Fibroblast of pulmonary artery (primary cell): ENCODE data around the gene CAPN9.

Experiments used
- DNase-seq: peaks from one replicate; pipeline ENCODE4 v3.0.0-alpha.2; 2010; ENCODE audit warnings: low read depth
- H3K4me3 ChIP-seq: replicated peaks from 2 replicates; pipeline ENCODE4 v1.5.1; 2011; ENCODE audit warnings: low read depth, mild to moderate bottlenecking, control low read depth, low read length, moderate library complexity
- CTCF ChIP-seq: IDR thresholded peaks from 2 replicates; pipeline ENCODE4 v1.5.1; 2011; ENCODE audit warnings: mild to moderate bottlenecking, control low read depth, low read length, inconsistent platforms; ENCODE audit errors: missing control alignments

Gene CAPN9

GRCh38 chr1:230824919-230825721 lies 77.9 kb downstream of the CAPN9 start:
- peak; percentile 70 for DNase-seq
- H3K4me3 ChIP-seq = no peak overlapping the region

GRCh38 chr1:230825761-230826160 lies 78.6 kb downstream of the CAPN9 start:
- H3K4me3 ChIP-seq = no peak overlapping the region
- no peak for TF ChIP-seq CTCF

More at GRCh38 chr1:230824919-230825721, 77.9 kb downstream of the CAPN9 start:
- TF ChIP-seq CTCF = no peak

GRCh38 chr1:230826166-230826875 lies 79.1 kb downstream of the CAPN9 start:
- no peak for TF ChIP-seq CTCF
- no peak overlapping the region for H3K4me3 ChIP-seq
- peak; percentile 10 for DNase-seq

More at GRCh38 chr1:230825761-230826160, 78.6 kb downstream of the CAPN9 start:
- no peak for DNase-seq

- no peak for DNase-seq
- TF ChIP-seq CTCF = no peak
- H3K4me3 ChIP-seq = no peak overlapping the region
These were observed 80.0 kb downstream of the CAPN9 start for GRCh38 chr1:230827081-230827681.

GRCh38 chr1:230827801-230828200 lies 80.6 kb downstream of the CAPN9 start:
- DNase-seq = no peak
- no peak for TF ChIP-seq CTCF
- H3K4me3 ChIP-seq = no peak overlapping the region

- H3K4me3 ChIP-seq = no peak overlapping the region
- TF ChIP-seq CTCF = no peak
- DNase-seq = no peak
These were observed 81.2 kb downstream of the CAPN9 start for GRCh38 chr1:230828421-230828820.
